Ammon's horn (tissue), 1 donor: ENCODE measurements around the gene PCSK9.

Experiments
- DNase-seq: peaks from one replicate; pipeline ENCODE4 v3.0.0-alpha.2; 2016; ENCODE audit warnings: low spot score

PCSK9 gene

DNA sequence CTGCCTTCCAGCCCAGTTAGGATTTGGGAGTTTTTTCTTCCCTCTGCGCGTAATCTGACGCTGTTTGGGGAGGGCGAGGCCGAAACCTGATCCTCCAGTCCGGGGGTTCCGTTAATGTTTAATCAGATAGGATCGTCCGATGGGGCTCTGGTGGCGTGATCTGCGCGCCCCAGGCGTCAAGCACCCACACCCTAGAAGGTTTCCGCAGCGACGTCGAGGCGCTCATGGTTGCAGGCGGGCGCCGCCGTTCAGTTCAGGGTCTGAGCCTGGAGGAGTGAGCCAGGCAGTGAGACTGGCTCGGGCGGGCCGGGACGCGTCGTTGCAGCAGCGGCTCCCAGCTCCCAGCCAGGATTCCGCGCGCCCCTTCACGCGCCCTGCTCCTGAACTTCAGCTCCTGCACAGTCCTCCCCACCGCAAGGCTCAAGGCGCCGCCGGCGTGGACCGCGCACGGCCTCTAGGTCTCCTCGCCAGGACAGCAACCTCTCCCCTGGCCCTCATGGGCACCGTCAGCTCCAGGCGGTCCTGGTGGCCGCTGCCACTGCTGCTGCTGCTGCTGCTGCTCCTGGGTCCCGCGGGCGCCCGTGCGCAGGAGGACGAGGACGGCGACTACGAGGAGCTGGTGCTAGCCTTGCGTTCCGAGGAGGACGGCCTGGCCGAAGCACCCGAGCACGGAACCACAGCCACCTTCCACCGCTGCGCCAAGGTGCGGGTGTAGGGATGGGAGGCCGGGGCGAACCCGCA, at the start of gene PCSK9:
Gene PCSK9, plus strand, starts transcription at position 207 of the 741 bp plus-strand sequence. Its CDS starts 290 bp downstream, at position 497.
- no peak for DNase-seq

DNA sequence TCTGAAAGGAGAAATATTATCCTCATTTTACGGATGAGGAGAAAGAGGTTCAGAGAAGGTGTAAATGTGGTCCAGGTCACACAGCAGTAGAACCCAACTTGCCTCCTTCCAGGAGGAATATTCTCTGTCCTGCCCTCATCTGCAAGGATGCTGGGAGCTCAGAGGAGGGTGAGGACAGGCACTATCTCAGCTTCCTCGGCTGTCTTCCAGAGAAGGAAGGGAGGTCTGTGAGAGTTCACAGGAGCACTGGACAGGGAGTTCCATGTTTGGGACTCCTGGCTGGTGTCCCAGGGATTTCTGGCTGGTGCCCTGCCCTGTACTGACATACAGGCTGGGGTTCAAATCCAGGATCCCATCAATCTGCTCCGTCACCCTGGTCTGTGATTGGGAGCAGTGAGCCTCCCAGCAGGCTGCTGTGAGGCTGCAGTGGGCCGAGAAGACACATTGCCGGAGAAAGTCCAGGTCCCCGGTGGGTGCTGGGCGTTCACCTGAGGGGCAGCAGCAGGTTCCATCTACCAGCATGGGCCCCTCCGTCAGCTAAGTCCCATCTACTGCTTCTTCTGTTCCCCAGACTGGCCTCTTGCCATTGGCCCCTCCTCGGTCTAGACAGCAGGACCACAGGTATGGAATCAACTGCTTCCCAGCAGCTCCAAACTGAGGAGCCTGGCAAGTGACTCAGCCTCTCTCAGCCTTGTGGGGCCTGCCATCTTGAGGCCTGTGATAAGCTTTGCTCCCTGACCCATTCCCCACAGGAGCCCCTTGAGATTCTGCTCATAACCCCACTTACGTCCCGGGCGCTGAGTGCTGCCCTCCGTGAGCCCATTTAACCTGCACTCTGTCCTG, 49.2 kb upstream of the PCSK9 start:
- no peak for DNase-seq

DNA sequence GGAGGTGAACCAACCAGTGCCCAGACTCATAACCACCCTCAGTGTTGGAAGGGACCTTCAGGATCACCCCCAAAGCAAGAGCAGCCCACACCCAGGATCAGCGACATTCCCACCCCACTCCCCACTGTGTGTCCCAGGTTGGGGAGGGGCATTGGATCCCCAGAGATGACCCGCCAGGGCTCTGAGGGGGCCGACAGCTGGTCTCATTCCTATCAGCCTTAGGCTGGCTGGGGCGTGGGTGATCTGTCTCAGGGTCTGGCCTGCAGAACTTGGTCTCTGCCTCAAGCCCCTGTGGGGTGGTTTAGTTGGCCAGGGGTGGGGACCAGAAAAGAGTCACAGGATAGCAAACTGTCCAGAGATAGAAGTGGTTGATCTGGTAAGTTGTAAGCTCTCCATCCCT, 48.4 kb upstream of the PCSK9 start:
- DNase-seq, result no peak

DNA sequence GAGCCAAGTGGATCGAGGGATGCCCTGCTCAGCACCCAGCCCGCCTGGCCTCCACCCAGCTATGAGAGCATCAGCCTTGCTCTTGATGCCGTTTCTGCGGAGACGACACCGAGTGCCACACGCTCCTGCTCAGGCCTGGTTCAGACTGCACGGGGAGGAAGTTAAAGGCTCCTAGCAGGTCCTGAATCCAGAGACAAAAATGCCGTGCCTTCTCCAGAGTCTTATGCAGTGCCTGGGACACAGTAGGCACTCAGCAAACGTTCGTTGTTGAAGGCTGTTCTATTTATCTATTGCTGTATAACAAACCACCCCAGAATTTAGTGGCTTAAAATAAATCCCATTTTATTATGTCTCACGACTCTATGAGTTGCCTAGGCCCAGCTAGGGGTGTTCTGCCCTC, 47.4 kb upstream of the PCSK9 start:
- no peak for DNase-seq

DNA sequence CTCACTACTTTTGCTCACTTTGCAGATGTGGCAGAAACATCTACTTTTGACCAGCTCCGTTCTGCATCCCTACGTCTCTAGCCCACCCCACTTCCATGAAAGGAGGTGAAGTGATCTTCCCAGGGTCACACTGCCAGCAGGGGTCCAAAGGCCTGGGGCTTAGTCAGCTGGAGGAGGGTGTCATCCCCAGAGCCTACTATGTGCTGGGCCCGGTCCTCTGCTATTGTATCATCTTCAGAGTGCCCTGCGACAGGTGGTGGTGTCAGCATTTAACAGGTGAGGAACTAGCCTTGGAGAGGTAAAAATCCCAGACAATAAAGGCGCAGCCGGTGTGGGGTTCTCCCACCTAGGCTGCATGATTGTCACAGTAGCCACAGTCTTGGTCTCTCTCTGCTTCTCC, 46.2 kb upstream of the PCSK9 start:
- no peak for DNase-seq

DNA sequence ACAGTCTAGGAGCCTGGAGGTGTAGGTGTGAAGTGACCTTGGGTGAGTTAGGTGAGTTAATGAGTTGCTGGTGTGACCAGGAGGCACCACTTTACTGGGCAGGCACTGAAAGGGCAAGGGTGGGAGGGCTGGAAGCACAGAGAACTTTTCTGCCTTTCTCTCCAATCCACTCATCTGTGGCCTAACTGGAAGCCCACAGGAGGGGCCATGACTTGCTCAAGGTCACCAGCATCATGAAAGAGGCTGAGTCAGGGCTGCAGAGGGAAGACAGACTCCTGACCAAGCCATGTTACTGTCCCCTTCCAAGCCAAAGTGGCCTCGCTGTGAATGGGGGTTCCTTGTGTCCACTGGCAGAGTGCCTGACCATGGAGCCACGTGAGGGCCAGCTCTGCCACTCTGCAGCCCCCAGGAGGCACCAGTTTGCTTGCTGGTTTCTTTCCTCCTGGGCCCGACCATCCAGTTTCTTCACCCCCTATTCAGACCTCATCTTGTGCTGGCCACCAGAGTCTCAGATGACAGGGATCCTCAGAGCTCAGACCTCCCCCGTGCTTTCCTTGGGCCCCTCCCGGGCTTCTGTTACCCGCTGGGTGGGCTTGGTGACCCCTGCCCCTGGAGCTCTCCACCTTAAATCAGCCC, 44.9 kb upstream of the PCSK9 start:
- no peak for DNase-seq

DNA sequence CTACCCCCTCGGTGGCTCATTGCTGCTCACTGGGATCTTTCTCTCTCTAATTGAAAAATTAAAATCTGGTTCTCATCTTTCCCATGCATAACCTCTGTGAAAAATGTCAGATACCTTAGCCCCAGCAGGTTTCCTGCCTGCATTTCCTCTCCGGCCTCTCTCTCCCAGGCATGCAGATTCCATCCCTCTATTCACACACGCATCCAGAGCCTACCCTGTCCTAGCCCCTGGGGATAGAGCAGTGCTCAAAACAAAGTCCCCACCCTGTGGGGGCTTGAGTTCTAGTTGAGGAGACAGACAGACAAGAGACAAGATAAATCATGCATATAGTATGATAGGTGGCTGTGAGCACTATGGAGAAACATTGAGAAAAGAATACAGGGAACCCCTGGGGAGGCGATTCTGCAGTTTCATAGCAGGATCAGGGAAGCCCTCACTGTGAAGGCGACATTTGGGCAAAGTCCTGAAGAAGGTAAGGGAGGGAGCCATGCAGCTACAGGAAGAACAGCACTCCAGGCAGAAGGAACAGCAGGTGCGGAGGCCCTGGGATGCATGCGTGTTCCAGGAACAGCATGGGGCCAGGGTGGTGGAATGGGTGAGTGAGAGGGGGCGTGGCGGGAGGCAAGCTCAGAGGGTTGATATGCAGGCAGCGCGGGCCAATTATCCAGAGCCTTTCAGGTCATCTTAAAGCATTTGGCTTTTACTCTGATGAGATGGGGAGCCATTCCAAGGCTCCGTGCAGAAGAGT, 44.2 kb upstream of the PCSK9 start:
- DNase-seq, result no peak

DNA sequence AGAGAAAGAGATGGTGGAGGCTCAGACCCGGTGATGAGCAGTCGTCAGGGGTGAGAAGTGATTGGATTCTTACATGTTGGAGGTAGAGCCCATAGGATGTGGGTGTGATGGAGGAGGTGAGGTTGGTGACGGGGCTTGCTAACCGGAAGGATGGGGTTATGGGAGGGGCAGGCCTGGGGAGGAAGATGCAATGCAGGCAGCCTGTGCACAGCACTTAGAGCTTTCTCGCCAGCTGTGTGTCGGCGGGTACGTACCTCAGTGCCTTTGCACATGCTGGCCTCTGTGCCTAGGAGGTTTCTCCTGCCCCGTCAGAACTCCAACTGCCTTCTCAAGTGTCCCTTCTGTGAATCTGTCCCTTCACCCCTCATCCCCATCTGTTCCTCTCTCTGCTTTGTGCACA, 43.5 kb upstream of the PCSK9 start:
- no peak for DNase-seq

DNA sequence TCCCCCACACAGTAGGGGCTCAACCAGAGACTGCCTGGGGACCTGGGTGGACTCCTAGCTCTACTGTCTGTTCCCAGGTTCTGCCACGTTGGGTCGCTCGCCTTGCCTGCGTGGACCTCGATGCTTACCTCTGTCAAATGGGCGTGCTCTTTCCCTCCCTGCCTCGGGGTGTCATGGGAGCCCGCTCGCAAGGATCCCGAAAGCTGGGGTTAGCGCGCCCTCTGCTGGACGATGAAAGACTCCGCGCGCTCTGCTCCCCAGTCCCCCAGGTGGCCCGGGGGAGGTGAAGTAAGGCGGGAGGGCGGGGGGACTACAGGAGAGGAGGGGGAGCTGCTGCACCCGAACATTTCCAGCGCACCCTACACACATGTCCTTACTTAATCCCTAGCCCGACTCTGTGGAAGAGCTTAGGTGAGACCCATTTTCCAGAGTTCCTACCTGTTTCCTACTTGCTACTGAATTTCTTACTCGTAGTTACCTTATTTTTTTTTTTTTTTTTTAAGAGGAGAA, 42.9 kb upstream of the PCSK9 start:
- DNase-seq, result peak; percentile 66

DNA sequence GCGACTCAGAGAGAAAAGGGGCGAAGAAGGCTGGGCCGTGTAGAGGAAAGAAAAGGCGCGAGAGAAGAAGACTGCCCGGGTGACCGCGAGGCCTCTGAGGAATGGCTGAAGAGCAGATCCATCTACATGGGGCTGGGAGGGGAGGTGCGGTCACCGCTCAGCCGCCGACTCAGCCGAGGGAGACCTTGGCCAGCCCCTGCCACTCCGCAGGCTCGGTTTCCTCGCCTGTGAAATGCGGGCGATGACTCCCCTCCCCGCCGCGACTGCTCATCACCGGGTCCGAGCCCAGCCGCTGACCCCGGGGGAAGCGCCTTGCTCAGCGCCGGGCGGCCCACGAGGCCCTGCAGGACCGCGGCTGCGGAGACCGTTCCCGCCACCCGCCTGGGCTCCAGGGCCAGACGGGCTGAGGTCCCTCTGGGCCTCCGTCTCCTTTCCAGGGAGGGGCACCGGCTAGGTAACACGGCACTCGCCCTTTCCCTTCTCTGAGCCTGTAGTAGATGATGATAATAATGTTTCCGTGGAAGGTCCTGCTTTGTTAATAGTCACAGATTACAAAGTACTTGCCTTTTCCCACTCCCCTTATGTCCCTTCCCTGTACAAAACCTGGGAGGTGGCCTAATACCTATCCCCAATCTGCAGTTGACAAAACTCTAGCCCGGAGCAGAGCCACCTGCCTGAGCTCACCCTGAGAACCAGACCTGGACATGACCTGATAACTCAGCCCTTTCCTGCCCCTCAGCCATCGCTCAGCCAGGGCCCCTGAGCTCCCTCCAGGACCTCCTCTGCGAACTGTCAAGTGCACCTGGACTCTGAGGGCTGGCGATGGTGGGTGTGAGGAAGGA, 42.3 kb upstream of the PCSK9 start:
- DNase-seq, result no peak

DNA sequence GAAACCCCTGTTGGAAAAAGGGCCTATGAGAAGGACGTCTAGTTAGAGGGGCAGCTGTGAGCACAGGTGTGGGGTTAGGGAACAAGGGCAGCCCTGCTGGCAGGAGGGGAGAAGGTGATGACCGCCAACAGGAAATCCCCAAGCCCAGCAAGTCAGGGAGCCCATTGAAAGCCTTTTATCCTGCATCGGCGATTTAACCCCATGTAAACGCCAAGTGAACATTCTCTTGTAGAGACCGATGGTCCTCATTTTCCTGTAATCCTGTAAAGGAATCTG, 41.7 kb upstream of the PCSK9 start:
- no peak for DNase-seq

DNA sequence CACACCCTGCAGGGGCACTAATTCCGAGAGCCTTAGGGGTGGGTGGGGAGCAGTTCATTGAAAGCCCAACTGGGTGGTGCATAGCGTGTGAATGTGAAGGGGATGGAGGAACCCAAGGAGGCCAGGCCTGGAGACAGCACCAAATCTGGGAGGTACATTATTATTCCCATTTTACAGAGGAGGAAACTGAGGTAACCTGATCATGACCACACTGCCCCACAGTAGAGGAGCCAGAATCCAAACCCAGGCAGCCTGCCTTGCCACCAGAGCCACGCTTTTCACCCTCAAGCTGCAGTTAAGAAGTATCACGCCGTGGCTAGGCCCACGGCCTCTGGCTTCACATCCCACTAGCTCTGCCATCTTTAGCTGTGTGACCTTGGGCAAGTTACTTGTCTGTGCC, 41.2 kb upstream of the PCSK9 start:
- no peak for DNase-seq

DNA sequence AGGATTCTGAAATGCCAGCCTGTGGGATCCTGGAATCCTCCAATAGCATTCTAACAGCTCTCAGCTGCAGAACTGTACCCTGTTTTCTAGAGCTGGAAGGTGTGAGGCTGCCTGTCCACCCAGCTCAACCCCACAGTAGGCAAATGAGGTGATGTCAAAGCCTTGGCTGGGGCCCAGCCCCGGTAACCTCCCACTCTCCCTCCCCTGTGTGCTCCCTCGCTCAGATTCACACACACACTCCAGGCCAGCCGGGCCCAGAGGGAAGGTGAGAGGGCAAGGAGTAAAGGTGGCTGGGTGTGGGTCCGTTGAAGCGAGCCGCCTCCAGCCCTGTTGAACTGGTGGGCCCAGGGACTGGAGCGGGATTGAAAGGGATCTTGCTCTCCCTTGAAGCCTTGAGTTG, 40.7 kb upstream of the PCSK9 start, which contains the start of gene BSND:
Gene BSND, plus strand, starts transcription at position 257 of the 400 bp plus-strand sequence. CDS start 254 bp downstream, outside the sequence.
- no peak for DNase-seq

DNA sequence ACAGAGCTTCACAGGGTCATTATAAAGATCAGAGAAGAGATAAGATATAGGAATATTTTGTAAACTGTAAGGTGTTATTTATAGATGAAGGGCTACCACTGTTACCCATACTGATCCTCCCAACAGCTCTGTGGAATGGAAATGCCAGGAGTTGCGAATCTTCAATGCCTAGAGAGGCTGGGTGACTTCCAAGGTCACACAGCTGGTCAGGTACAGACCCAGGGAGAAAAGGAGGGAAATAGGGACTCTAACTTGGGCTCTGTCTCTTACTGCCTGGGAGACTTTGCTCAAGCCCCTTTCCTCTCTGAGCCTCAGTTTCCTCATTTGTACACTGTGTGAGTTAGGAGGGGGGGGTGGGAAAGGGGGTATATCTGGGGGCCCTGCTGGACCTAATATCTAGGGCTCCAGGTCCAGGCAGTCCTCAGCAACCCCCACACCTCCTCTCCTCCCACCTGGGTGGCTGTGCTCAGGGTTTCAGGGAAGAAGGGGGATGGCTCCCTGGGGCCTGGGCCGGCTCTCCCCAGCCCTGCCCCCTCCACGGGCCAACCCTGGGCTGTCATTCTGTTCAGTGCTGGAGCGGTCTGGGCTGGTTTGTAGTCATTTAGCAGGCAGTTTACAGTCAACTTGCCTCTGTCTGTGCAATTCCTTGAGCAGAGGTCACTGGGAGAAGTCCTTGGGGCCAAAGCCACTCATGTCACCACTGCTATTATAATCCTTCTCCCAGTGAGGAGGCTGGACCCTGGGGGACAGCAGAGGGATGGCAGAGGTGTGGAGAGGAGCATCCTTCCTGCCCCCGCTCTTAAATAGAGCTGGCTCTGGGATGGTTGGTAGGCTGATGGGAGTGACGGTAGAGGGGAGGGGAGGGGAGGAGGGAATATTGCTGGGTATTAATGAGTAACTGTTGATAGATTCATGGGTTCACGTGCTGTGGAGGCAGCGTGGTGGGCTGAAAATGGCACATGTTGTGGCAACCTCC, 39.0 kb upstream of the PCSK9 start:
- DNase-seq, result no peak

DNA sequence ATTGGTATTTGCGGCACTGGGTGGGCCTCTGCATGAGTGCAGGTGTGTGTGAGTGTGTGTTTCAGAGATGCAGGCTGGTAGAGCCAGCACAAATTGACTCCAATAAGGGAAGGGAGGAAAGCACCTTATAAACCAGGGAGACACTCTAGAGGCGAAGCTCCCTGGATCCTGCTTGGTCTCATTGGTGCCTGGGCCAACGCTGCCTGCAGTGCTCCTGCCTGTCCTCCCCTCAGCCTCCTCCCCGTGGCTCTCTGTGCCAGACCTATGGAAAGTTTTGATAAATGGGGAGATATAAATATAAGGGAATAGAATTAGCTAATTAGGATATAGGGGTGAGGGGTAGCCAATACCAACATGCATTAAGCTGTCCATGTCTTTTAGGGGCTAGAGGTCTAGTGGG, 38.0 kb upstream of the PCSK9 start:
- no peak for DNase-seq

DNA sequence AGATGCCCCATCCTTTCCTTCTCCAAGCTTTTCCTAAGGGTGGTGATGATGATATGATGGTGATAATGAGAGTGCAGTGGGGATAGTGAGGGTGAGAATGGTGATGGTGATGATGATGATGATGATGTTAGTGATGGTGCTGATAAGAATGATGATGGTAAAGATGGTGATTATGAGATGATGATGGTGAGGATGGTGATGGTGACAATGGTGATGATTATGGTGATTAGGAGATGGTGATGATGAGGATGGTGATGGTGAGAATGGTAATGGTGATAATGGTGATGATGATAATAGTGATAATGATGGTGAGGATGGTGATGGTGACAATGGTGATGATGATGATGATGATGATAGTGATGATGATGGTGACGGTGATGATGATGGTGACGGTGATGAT, 36.7 kb upstream of the PCSK9 start:
- DNase-seq, result no peak

DNA sequence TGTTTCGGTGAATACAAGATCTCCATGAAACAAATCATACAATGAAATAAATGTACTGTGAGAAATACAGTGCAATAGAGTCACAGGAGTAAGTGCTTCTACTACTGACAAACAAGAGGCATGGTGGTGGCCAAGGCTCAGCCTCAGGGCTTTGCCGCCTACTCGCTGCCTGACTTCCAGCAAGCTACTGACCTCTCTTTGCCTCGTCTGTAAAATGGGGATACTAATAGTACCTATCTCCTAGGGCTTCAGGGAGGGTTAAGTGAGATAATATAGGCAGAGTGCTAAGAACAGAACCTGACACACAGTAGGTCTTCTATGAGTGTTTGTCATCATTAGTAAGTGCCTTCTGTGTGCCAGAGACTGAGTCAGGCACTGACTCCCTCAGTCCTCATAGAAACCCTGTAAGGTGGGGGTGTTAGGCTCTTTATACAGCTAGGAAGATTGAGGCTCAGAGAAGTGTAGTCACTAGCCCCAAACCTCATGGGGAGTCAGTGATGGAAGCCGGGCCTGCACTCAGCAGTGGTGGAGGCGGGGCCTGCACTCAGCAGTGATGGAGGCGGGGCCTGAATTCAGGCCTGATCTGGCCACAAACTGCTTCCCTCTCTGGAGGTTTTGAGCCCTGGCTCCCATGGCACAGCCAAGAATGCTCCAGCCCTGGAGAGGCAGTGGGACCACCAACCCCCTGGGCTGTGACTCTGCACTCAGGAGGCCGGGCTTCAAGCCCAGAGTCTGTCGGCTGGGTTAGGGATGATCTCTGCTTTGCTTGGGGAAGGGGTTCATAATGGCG, 33.8 kb upstream of the PCSK9 start:
- no peak for DNase-seq

DNA sequence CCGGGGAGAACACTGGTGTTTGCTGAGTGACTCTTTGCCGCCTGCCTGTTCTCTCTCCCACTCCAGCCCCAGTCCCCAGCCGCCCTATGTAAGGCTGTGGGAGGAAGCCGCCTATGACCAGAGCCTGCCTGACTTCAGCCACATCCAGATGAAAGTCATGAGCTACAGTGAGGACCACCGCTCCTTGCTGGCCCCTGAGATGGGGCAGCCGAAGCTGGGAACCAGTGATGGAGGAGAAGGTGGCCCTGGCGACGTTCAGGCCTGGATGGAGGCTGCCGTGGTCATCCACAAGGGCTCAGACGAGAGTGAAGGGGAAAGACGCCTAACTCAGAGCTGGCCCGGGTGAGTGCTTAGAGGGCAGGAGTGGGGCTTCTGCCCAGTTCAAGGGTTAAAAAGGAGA, 32.4 kb upstream of the PCSK9 start:
- no peak for DNase-seq

DNA sequence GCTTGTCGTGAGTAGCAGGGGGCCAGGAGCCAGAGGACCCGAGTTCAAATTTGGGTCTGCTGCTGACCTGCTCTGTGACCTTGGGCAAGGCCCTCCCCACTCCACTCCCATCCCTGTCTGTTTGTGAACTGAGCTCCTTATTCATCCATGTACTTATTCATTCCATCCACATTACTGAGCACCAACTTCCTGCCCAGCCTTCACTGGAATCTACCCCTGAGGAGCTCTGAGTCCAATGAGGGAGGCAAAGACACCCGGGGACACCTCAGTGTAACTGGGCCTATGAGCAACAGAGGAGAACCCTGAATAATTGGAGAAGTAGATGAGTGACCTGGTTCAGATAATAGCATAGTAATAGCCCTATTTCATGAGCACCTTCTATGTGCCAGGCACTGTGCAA, 31.7 kb upstream of the PCSK9 start:
- no peak for DNase-seq
